GM19455 (cell line): Measurements from ENCODE around the gene UXS1.

Source experiments
- ATAC-seq: cut with Tn5 transposase; IDR thresholded peaks from one replicate; pipeline ENCODE4 v1.9.1; 2021; ENCODE audit not compliant: unreplicated experiment

The UXS1 gene

DNA sequence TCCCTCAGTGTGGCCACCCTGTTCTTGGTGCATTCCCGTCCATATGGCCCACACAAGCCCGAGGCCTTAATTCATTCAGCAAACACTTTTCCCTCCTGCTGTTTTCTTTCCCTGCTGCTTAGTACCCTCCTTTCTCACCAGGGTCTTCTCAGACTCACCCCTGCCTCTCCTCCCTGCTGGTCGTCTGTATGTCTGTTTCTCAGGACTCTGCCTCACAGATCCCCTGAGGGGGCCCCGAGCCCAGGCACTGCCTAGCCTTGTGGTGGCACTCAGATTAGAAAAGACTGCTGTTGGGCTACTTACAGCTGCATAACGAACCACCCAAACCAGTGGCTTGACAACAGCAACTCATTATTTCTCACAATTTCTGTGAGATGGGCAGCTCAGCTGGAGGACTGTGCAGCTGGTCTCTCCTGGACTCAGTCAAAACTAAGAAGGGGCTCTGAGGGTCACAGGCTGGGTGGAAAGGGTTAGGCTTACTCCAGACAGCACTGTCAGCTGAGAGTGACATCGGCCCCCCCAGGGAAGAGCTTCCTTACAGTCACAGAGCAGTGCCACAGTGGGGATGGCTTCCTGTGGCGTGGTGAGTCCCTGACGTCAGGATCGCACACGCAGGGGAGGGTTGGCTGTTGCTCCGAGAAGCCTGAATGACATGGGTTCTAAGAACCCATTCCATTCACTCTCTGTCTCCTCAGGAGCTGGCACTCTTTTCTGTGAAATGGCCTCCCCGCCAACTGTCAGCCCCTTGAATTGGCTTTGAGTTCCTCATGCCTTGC is 139.0 kb downstream of the UXS1 start:
- ATAC-seq: no peak

DNA sequence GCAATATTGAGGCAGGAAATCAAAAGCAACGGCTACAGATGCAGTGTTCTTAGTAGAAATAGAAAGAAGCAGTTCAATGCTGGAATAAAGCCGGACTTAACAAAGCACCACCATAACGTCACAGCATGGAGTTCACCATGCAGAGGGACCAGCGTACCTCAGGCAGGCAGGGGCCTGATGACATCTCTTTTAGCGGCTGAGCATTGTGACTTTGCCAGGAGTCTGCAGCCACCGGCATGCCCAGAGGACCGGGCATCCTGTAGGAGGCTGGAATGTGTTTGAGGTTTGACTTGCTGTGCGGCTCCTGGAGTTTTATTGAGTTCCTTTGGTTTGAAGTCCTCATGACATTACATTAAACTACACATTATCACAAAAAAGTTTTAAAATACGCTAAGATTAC is 139.8 kb downstream of the UXS1 start:
- no peak for ATAC-seq

DNA sequence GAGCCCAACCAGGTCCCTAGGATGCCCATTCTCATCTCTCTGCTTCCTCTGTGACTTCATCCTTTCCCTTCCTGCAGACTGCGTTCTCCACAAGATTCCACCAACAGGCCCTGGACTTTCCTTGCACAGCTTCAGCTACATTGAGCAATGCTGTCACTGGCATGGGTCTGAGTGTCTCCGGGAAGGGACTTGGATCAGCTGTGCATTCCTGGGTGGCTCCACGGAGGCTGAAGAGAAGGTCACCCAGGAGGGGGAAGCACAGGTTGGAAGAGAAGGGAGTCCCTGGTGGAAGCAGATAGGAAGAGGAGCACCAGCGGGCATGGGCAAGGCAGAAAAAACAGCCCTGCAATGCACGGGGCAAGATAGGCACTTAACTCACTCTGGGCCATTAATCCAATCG is 140.5 kb downstream of the UXS1 start:
- no peak for ATAC-seq

DNA sequence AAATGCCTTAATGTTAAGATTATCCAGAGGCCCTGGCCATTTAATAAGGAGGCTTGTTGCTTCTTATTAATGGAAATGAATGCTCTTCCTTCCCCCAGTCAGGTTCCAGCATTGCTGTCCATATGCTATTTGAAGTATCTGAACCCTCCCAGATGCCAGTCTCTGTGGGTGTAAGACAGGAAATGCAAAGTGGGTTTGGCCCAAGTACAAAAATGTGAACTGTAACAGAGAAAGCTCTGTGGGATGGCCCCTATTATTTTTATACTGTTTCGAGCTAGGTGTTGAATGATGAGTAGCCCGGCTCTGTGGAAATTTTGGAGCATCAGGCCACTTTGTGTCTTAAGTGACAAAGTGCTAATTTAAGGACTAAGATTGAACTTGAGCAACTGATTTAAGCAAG is 141.0 kb downstream of the UXS1 start:
- ATAC-seq: no peak

DNA sequence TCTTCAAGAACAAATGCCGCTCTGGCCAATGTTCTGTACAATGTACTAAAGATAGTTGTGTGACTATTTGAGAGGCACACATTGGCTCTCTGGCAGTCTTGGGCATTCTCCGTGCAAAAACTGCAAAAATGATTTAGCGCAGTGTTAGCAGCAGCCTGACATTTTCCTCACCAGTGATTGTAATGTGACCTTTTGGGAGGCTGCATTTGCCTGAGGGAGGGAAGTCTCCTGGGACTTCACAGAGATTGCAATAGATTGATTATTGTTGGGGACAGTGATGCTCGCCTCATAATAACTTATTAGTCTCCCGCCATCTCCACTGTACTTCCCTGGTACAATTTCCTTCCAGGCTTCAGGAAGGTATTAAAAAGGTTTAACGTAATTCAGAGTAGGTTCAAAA is 149.2 kb downstream of the UXS1 start:
- no peak for ATAC-seq

DNA sequence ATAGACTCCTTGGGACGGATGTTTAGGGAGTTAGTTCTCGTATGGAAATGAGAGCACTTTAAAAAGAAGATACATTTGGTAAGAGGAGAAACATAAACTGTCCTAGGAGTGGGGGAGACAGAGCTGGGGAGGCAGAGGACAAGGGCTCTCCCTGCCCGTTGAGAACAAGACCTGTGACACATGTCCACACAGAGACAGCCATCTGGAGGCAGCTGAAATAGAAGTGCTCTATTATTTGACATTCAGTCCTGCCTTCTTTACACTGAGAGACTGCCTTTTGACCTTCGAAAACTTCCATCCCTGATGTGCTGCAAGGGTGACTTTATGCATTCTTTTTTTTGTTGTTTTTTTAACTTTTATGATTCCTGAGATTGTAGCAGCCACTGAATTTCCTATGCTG is 150.1 kb downstream of the UXS1 start:
- no peak for ATAC-seq
